WTC11 (cell line): ENCODE measurements around the gene CST8. TPM values are rescaled to one million over a fixed set of nuclear protein-coding genes. Genes with fewer than 3 reads are reported as not detected.

ENCODE experiments used
- ATAC-seq: fragments of 200-7000 bp; cut with Tn5 transposase; 2 replicates; pipeline ENCODE4 v1.10.0; 2021; ENCODE audit warnings: mild to moderate bottlenecking, moderate library complexity
- Bru-seq: library from RNA; stranded (reverse); fragments of 400-500 nt; gene quantifications from one replicate; lab custom pipeline; 2021; lab: Mats Ljungman, UMichigan
- CTCF ChIA-PET: fragments of 300-600 bp; sonication (Branson Sonifier 250); formaldehyde crosslinking; loops from one replicate; lab custom pipeline; 2021; ENCODE audit warnings: antibody characterized with exemption; lab: Charles Lee
- POLR2A ChIA-PET: fragments of 350-600 bp; sonication (Branson Sonifier 250); formaldehyde crosslinking; loops from one replicate; lab custom pipeline; 2021; ENCODE audit warnings: antibody characterized with exemption; lab: Charles Lee
- DNase-seq: peaks from one replicate; pipeline ENCODE4 v3.0.0; 2021; ENCODE audit warnings: low spot score
- H3K27ac Mint-ChIP-seq: 2 replicates; pipeline ENCODE4 v1.8.0; 2021; ENCODE audit warnings: mixed read lengths
- H3K27me3 Mint-ChIP-seq: 2 replicates; pipeline ENCODE4 v1.8.0; 2021; ENCODE audit warnings: low read depth, mild to moderate bottlenecking, moderate library complexity, mixed read lengths
- H3K36me3 Mint-ChIP-seq: 2 replicates; pipeline ENCODE4 v1.8.0; 2021; ENCODE audit warnings: mixed read lengths
- H3K4me1 Mint-ChIP-seq: 2 replicates; pipeline ENCODE4 v1.8.0; 2022; ENCODE audit warnings: mixed read lengths
- H3K4me3 Mint-ChIP-seq: 2 replicates; pipeline ENCODE4 v1.8.0; 2021; ENCODE audit warnings: mild to moderate bottlenecking, moderate library complexity, mixed read lengths
- H3K9me3 Mint-ChIP-seq: 2 replicates; pipeline ENCODE4 v1.8.0; 2021; ENCODE audit warnings: mixed read lengths
- FOXJ3 ChIP-seq: sonication (generic); formaldehyde crosslinking; IDR thresholded peaks from 2 replicates; pipeline ENCODE4 v1.9.0; 2021; ENCODE audit warnings: missing genetic modification reagents, mild to moderate bottlenecking, borderline replicate concordance
- FOXP1 ChIP-seq: sonication (generic); formaldehyde crosslinking; IDR thresholded peaks from 2 replicates; pipeline ENCODE4 v1.8.0; 2022; ENCODE audit warnings: missing genetic modification reagents, mild to moderate bottlenecking, moderate library complexity, borderline replicate concordance
- GTF2I ChIP-seq: fragments of 250-450 bp; sonication (Bioruptor Pico); conservative IDR thresholded peaks from 2 replicates; pipeline ENCODE4 v1.4.0; 2021; ENCODE audit warnings: mild to moderate bottlenecking
- KAT7 ChIP-seq: sonication (generic); formaldehyde crosslinking; IDR thresholded peaks from 2 replicates; pipeline ENCODE4 v1.8.1; 2023; ENCODE audit warnings: missing genetic modification reagents, mild to moderate bottlenecking, borderline replicate concordance
- NFYB ChIP-seq: sonication (generic); formaldehyde crosslinking; conservative IDR thresholded peaks from 2 replicates; pipeline ENCODE4 v1.8.0; 2022; ENCODE audit warnings: low read depth, missing genetic modification reagents
- ZNF121 ChIP-seq: sonication (generic); formaldehyde crosslinking; IDR thresholded peaks from 2 replicates; pipeline ENCODE4 v1.8.0; 2023; ENCODE audit warnings: missing genetic modification reagents
- ZNF138 ChIP-seq: sonication (generic); formaldehyde crosslinking; conservative IDR thresholded peaks from 2 replicates; pipeline ENCODE4 v1.8.1; 2022; ENCODE audit warnings: mild to moderate bottlenecking, moderate library complexity, missing genetic modification reagents
- ZNF219 ChIP-seq: sonication (generic); formaldehyde crosslinking; IDR thresholded peaks from 2 replicates; pipeline ENCODE4 v1.8.0; 2023; ENCODE audit warnings: missing genetic modification reagents, mild to moderate bottlenecking, borderline replicate concordance
- ZNF263 ChIP-seq: sonication (generic); formaldehyde crosslinking; IDR thresholded peaks from 2 replicates; pipeline ENCODE4 v1.8.1; 2022; ENCODE audit warnings: low read depth, mild to moderate bottlenecking, moderate library complexity, missing genetic modification reagents
- ZNF317 ChIP-seq: sonication (generic); formaldehyde crosslinking; IDR thresholded peaks from 2 replicates; pipeline ENCODE4 v1.8.1; 2023; ENCODE audit warnings: low read depth, mild to moderate bottlenecking, moderate library complexity, missing genetic modification reagents, borderline replicate concordance
- ZNF416 ChIP-seq: fragments of 250-450 bp; sonication (Bioruptor Pico); IDR thresholded peaks from 2 replicates; pipeline ENCODE4 v1.9.0; 2021; ENCODE audit warnings: mild to moderate bottlenecking, inconsistent platforms
- ZNF671 ChIP-seq: fragments of 250-450 bp; sonication (Bioruptor Pico); IDR thresholded peaks from 2 replicates; pipeline ENCODE4 v1.8.0; 2021; ENCODE audit warnings: mild to moderate bottlenecking
- long read RNA-seq, 3 experiments: library from RNA in 1 of 3; library from capped mRNA in 1 of 3; library from polyadenylated mRNA in 1 of 3; unstranded in 2 of 3; stranded (forward) in 1 of 3; transcript quantifications; one replicate each; pipeline ENCODE4 v2.0.0, GENCODE V29; 2021
- total RNA-seq: library from RNA; stranded (reverse); gene quantifications from 3 replicates; pipeline ENCODE4 v1.2.3, GENCODE V29; 2021
- TF ChIP-seq, protein P1 (sequence below): fragments of 250-450 bp; sonication (Bioruptor Pico); IDR thresholded peaks from 2 replicates; pipeline ENCODE4 v2.1.2; 2022; ENCODE audit warnings: mild to moderate bottlenecking, moderate library complexity
- TF ChIP-seq, protein P2 (sequence below): sonication (generic); formaldehyde crosslinking; IDR thresholded peaks from 2 replicates; pipeline ENCODE4 v1.8.1; 2022; ENCODE audit warnings: mild to moderate bottlenecking, missing genetic modification reagents, moderate library complexity, borderline replicate concordance
- TF ChIP-seq, protein P3 (sequence below): sonication (generic); formaldehyde crosslinking; IDR thresholded peaks from 2 replicates; pipeline ENCODE4 v1.8.0; 2022; ENCODE audit warnings: mild to moderate bottlenecking, missing genetic modification reagents
- TF ChIP-seq, protein P4 (sequence below): fragments of 250-450 bp; sonication (Bioruptor Pico); IDR thresholded peaks from 2 replicates; pipeline ENCODE4 v1.9.0; 2021; ENCODE audit warnings: mild to moderate bottlenecking
- TF ChIP-seq, protein P5 (sequence below): sonication (generic); formaldehyde crosslinking; IDR thresholded peaks from 2 replicates; pipeline ENCODE4 v1.8.1; 2023; ENCODE audit warnings: mild to moderate bottlenecking, moderate library complexity, missing genetic modification reagents
- TF ChIP-seq, protein P6 (sequence below): sonication (generic); formaldehyde crosslinking; IDR thresholded peaks from 2 replicates; pipeline ENCODE4 v1.8.1; 2022; ENCODE audit warnings: low read depth, missing genetic modification reagents, borderline replicate concordance
- TF ChIP-seq, protein P7 (sequence below): fragments of 200-600 bp; IDR thresholded peaks from 2 replicates; pipeline ENCODE4 v1.8.0; 2022; ENCODE audit warnings: antibody characterized with exemption

The CST8 gene, protein sequence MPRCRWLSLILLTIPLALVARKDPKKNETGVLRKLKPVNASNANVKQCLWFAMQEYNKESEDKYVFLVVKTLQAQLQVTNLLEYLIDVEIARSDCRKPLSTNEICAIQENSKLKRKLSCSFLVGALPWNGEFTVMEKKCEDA
- total RNA-seq (not detected in 3 replicates), Bru-seq, nascent RNA (not detected)
- long read RNA-seq, experiment 1: 0 reads
- long read RNA-seq, experiment 2: 0 reads
- long read RNA-seq, experiment 3: 0 reads

DNA sequence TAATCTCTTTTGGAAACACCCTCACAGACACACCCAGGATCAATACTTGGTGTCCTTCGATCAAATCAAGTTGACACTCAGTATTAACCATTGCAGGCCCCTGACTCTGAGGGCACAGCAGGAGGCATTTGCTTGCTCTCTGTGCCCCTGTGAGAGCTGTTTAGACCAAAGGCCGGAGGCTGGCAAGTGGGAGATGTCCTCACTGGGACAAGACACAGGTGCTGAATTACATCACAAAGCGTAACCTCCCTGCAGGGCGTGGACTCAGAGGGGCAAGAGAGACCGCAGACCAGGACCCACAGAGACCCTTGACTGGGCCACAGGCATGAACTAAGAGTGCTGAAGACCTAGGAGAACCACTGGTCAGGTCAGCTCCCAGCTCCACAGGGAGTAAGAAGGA lies at the start of gene CST8:
Gene CST8 (plus strand): TSS at position 301 of the 400 bp plus-strand sequence. CDS start 551 bp downstream, outside the sequence.
- Mint-ChIP-seq H3K4me1 (no peaks in the 10 kb centered on the region), H3K27me3 (peaks cover 2% of the 10 kb centered on the region; the same call in 1 of the 2 replicates), H3K36me3 (peaks cover 7% of the 10 kb centered on the region), H3K9me3 (peaks cover 27% of the 10 kb centered on the region), H3K4me3 (no peak within 1 kb of the TSS), H3K27ac (no peak within 1 kb of the TSS)
- ATAC-seq (no peak), DNase-seq (no peak)
- POLR2A ChIA-PET: no interaction called here
- CTCF ChIA-PET: no interaction called here
- TF ChIP-seq FOXP1 (CRISPR knock-in tag) (no peak), ZNF138 (CRISPR knock-in tag) (no peak), ZNF121 (no peak), ZNF219 (CRISPR knock-in tag) (no peak), GTF2I (no peak), ZNF416 (CRISPR knock-in tag) (no peak), KAT7 (CRISPR knock-in tag) (no peak)
- TF ChIP-seq, protein P1, sequence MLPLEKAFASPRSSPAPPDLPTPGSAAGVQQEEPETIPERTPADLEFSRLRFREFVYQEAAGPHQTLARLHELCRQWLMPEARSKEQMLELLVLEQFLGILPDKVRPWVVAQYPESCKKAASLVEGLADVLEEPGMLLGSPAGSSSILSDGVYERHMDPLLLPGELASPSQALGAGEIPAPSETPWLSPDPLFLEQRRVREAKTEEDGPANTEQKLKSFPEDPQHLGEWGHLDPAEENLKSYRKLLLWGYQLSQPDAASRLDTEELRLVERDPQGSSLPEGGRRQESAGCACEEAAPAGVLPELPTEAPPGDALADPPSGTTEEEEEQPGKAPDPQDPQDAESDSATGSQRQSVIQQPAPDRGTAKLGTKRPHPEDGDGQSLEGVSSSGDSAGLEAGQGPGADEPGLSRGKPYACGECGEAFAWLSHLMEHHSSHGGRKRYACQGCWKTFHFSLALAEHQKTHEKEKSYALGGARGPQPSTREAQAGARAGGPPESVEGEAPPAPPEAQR (CRISPR knock-in tag): no peak
- TF ChIP-seq, protein P2, sequence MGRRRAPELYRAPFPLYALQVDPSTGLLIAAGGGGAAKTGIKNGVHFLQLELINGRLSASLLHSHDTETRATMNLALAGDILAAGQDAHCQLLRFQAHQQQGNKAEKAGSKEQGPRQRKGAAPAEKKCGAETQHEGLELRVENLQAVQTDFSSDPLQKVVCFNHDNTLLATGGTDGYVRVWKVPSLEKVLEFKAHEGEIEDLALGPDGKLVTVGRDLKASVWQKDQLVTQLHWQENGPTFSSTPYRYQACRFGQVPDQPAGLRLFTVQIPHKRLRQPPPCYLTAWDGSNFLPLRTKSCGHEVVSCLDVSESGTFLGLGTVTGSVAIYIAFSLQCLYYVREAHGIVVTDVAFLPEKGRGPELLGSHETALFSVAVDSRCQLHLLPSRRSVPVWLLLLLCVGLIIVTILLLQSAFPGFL: no peak

DNA sequence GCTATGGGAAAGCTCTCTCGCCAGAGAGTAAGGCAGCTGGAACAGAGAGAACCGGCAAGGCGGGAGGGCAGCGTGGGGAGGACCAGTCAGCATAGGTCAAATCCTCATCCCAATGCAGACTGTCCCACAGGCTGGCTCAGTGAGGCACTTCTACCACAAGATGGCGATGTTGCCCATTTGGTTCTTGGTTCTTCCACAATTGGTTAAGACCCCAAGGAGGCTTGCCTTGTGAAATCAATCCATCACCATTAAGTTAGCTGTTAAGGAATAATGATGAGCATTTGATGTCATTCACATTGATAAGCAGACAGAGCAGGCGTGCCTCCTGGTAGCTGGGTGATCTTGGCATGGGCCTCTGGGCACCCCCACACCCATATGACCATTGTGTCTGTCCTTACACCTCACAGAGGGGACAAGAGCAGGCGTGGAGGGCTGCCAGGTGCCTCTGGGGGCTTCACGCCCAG lies 49.0 kb upstream of the CST8 start:
- Mint-ChIP-seq H3K36me3 (no peaks in the 10 kb centered on the region), H3K27ac (no peak overlapping the region)

DNA sequence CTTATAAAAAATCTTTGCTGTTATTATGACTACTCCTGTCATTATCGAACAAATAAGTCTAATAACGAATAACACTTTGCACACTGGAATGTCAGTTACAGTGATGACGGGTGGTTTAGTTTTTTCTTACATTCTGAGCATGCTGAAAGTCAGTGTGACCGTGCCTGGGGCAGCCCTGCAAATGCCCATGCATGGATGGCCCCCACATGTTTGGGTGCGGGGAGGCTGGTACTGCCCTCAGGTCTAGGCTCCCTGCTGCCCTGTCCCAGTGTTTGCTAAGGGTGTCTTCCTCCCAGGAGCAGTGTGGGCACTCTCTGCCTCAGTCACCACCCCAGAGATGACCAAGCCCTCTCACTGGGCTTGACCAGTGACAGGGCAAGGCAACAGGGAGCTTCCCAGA lies 48.5 kb upstream of the CST8 start:
- H3K27ac Mint-ChIP-seq: no peak overlapping the region
- CTCF ChIA-PET: interaction anchor here (0.6 to 4.5 kb wide), 23 partner anchors 11 to 226 kb away, joined by 3 to 56 read pairs (median 6); partner anchors contain the start of genes CST11, CST9 and NAPB
- 0 out of 2 replicates have a peak, but pooled peaks cover 8% of the 10 kb centered on the region for H3K4me1 Mint-ChIP-seq
- ATAC-seq (no peak), DNase-seq (no peak)
- POLR2A ChIA-PET: no interaction called here
- no peak overlapping the region for H3K4me3 Mint-ChIP-seq
- peaks cover 4% of the 10 kb centered on the region; the same call in 1 of the 2 replicates for H3K27me3 Mint-ChIP-seq
- no peaks in the 10 kb centered on the region for H3K36me3 Mint-ChIP-seq
- H3K9me3 Mint-ChIP-seq: no peaks in the 10 kb centered on the region
- TF ChIP-seq, protein P3, sequence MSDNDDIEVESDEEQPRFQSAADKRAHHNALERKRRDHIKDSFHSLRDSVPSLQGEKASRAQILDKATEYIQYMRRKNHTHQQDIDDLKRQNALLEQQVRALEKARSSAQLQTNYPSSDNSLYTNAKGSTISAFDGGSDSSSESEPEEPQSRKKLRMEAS (CRISPR knock-in tag): no peak
- TF ChIP-seq, protein P4, sequence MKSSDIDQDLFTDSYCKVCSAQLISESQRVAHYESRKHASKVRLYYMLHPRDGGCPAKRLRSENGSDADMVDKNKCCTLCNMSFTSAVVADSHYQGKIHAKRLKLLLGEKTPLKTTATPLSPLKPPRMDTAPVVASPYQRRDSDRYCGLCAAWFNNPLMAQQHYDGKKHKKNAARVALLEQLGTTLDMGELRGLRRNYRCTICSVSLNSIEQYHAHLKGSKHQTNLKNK (CRISPR knock-in tag): no peak
- TF ChIP-seq, protein P5, sequence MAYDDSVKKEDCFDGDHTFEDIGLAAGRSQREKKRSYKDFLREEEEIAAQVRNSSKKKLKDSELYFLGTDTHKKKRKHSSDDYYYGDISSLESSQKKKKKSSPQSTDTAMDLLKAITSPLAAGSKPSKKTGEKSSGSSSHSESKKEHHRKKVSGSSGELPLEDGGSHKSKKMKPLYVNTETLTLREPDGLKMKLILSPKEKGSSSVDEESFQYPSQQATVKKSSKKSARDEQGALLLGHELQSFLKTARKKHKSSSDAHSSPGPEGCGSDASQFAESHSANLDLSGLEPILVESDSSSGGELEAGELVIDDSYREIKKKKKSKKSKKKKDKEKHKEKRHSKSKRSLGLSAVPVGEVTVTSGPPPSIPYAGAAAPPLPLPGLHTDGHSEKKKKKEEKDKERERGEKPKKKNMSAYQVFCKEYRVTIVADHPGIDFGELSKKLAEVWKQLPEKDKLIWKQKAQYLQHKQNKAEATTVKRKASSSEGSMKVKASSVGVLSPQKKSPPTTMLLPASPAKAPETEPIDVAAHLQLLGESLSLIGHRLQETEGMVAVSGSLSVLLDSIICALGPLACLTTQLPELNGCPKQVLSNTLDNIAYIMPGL (CRISPR knock-in tag): no peak
- TF ChIP-seq NFYB: no peak
- TF ChIP-seq ZNF138 (CRISPR knock-in tag): no peak
- no peak for TF ChIP-seq FOXJ3 (CRISPR knock-in tag)
- TF ChIP-seq, protein P6, sequence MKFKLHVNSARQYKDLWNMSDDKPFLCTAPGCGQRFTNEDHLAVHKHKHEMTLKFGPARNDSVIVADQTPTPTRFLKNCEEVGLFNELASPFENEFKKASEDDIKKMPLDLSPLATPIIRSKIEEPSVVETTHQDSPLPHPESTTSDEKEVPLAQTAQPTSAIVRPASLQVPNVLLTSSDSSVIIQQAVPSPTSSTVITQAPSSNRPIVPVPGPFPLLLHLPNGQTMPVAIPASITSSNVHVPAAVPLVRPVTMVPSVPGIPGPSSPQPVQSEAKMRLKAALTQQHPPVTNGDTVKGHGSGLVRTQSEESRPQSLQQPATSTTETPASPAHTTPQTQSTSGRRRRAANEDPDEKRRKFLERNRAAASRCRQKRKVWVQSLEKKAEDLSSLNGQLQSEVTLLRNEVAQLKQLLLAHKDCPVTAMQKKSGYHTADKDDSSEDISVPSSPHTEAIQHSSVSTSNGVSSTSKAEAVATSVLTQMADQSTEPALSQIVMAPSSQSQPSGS: no peak
- TF ChIP-seq ZNF671: no peak
- no peak for TF ChIP-seq KAT7 (CRISPR knock-in tag)

More for the DNA sequence above, 49.0 kb upstream of the CST8 start:
- DNase-seq (peak; percentile 89), ATAC-seq (peak; percentile 97)
- no peak for TF ChIP-seq ZNF317
- TF ChIP-seq, protein P7, sequence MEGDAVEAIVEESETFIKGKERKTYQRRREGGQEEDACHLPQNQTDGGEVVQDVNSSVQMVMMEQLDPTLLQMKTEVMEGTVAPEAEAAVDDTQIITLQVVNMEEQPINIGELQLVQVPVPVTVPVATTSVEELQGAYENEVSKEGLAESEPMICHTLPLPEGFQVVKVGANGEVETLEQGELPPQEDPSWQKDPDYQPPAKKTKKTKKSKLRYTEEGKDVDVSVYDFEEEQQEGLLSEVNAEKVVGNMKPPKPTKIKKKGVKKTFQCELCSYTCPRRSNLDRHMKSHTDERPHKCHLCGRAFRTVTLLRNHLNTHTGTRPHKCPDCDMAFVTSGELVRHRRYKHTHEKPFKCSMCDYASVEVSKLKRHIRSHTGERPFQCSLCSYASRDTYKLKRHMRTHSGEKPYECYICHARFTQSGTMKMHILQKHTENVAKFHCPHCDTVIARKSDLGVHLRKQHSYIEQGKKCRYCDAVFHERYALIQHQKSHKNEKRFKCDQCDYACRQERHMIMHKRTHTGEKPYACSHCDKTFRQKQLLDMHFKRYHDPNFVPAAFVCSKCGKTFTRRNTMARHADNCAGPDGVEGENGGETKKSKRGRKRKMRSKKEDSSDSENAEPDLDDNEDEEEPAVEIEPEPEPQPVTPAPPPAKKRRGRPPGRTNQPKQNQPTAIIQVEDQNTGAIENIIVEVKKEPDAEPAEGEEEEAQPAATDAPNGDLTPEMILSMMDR: peak; percentile 80
- peak; percentile 35; the same call in 1 of the 2 replicates for TF ChIP-seq ZNF263 (CRISPR knock-in tag)
- ChIA-PET CTCF (interaction anchor here (0.6 to 4.5 kb wide), 27 partner anchors 11 to 291 kb away, joined by 3 to 56 read pairs (median 5); partner anchors contain the start of genes CST11, CST9 and NAPB), POLR2A (no interaction called here)
- 0 out of 2 replicates have a peak, but pooled peaks cover 7% of the 10 kb centered on the region for H3K4me1 Mint-ChIP-seq
- H3K4me3 Mint-ChIP-seq: no peak overlapping the region
- H3K9me3 Mint-ChIP-seq: no peaks in the 10 kb centered on the region
- H3K27me3 Mint-ChIP-seq: peaks cover 4% of the 10 kb centered on the region; the same call in 1 of the 2 replicates
